Endothelial cell of umbilical vein (primary cell): Measurements from ENCODE around the gene LIME1.

Experiments
- EZH2 ChIP-seq: IDR thresholded peaks from 2 replicates; pipeline ENCODE4 v1.6.1; 2012; ENCODE audit warnings: borderline replicate concordance, low read depth, mild to moderate bottlenecking, moderate library complexity, low read length, inconsistent platforms; ENCODE audit not compliant: severe bottlenecking
- JUN ChIP-seq: IDR thresholded peaks from 2 replicates; pipeline ENCODE4 v1.6.1; 2011; ENCODE audit warnings: borderline replicate concordance, low read depth; ENCODE audit not compliant: insufficient read length, insufficient read depth
- MYC ChIP-seq: IDR thresholded peaks from one replicate; pipeline ENCODE4 v1.6.1; 2011; ENCODE audit warnings: mild to moderate bottlenecking, low read depth, low read length
- POLR2A ChIP-seq: IDR thresholded peaks from 2 replicates; pipeline ENCODE4 v1.6.1; 2012; ENCODE audit warnings: low read depth, mild to moderate bottlenecking, control low read depth, low read length
- POLR2AphosphoS5 ChIP-seq: IDR thresholded peaks from 2 replicates; pipeline ENCODE4 v1.6.1; 2012; ENCODE audit warnings: low read depth, mild to moderate bottlenecking, control low read depth, low read length, moderate library complexity; ENCODE audit not compliant: insufficient read depth
- TF ChIP-seq, protein P1 (sequence below), 2 donors: IDR thresholded peaks; 1 replicate in 1 of 2; 2 replicates in 1 of 2; pipeline ENCODE4 v1.5.1; 2011; ENCODE audit warnings: low read length in 2 of 2, mild to moderate bottlenecking in 2 of 2, moderate library complexity in 2 of 2, control low read depth in 1 of 2, inconsistent platforms in 1 of 2, low read depth in 1 of 2; ENCODE audit not compliant: insufficient read depth in 1 of 2; ENCODE audit errors: extremely low read depth in 1 of 2

DNA sequence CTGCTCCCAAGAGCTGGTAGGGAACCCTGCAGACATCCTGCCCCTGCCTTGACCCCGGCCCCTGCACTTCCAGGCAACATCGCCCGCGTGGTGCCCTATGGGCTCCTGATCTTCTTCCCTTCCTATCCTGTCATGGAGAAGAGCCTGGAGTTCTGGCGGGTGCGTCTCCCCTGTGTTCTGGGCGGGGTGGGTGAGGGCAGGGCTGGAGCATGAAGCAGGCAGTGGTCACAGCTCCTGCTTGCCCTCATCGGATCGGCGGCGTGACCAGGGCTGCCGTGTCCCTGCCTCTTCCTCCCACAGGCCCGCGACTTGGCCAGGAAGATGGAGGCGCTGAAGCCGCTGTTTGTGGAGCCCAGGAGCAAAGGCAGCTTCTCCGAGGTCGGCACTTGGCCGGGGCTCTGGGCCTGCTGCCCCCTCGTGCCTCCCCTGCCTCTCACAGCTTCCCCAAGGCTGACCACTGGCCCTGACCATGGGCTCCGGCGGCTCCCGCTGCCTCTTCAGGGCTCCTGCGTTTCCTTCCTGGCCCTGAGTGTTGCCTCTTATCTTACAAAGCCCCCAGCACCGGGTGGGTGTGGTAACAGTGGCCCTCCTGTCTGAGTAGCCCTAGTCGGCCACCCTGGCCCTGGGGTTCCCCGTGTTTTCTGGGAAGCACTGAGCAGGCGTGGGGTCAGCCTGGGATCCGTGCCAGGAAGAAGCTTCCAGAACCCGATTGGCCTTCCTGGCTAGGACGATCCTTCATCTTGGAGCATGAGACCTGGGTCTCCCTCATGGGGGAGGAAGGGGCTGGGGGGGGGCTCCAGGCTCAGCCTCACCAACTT, 48.0 kb upstream of the LIME1 start:
- TF ChIP-seq, protein P1, sequence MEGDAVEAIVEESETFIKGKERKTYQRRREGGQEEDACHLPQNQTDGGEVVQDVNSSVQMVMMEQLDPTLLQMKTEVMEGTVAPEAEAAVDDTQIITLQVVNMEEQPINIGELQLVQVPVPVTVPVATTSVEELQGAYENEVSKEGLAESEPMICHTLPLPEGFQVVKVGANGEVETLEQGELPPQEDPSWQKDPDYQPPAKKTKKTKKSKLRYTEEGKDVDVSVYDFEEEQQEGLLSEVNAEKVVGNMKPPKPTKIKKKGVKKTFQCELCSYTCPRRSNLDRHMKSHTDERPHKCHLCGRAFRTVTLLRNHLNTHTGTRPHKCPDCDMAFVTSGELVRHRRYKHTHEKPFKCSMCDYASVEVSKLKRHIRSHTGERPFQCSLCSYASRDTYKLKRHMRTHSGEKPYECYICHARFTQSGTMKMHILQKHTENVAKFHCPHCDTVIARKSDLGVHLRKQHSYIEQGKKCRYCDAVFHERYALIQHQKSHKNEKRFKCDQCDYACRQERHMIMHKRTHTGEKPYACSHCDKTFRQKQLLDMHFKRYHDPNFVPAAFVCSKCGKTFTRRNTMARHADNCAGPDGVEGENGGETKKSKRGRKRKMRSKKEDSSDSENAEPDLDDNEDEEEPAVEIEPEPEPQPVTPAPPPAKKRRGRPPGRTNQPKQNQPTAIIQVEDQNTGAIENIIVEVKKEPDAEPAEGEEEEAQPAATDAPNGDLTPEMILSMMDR (IDR thresholded peaks at IDR 0.05; ENCODE audit: extremely low read depth in 1 of 2, insufficient read depth in 1 of 2, low read depth in 1 of 2, low read length in 2 of 2): no peak
- TF ChIP-seq EZH2 (no peak), POLR2A (no peak), JUN (no peak), POLR2AphosphoS5 (no peak), MYC (no peak)
